Gastrocnemius medialis (tissue), 4 donors: ENCODE data around the gene TANGO2. TPM values are rescaled to one million over a fixed set of nuclear protein-coding genes. Genes with fewer than 3 reads are reported as not detected.

Experiments
- ATAC-seq, 2 donors: fragments of 150-250 bp; one replicate each; pipeline ENCODE4 v1.9.1; 2016
- DNase-seq, 2 donors: peaks; one replicate each; pipeline ENCODE4 v3.0.0-alpha.2; 2019
- H3K27ac ChIP-seq, 4 donors: fragments of 200-600 bp; sonication (generic); 1 replicate in 1 of 4; 2 replicates in 3 of 4; pipeline ENCODE4 v1.5.1; 2016 to 2018; ENCODE audit warnings: mild to moderate bottlenecking in 2 of 4, moderate library complexity in 1 of 4
- H3K27me3 ChIP-seq, 3 donors: fragments of 200-600 bp; sonication (generic) in 2 of 3; 1 replicate in 1 of 3; 2 replicates in 2 of 3; pipeline versions ENCODE4 v1.5.1 to v1.6.0; 2016 to 2019; ENCODE audit warnings: mild to moderate bottlenecking in 1 of 3, moderate library complexity in 1 of 3
- H3K36me3 ChIP-seq, 2 donors: fragments of 200-600 bp; sonication (generic) in 1 of 2; one replicate each; pipeline ENCODE4 v1.5.1; 2017 to 2018
- H3K4me1 ChIP-seq, 2 donors: fragments of 200-600 bp; sonication (generic) in 1 of 2; one replicate each; pipeline ENCODE4 v1.5.1; 2016 to 2017; ENCODE audit warnings: mild to moderate bottlenecking in 2 of 2
- H3K4me3 ChIP-seq, 4 donors: fragments of 200-600 bp; sonication (generic) in 3 of 4; 1 replicate in 1 of 4; 2 replicates in 3 of 4; pipeline ENCODE4 v1.5.1; 2016 to 2019; ENCODE audit warnings: mild to moderate bottlenecking in 2 of 4
- H3K9me3 ChIP-seq, 3 donors: fragments of 200-600 bp; sonication (generic) in 2 of 3; 1 replicate in 1 of 3; 2 replicates in 2 of 3; pipeline ENCODE4 v1.5.1; 2016 to 2019
- POLR2A ChIP-seq, 2 donors: fragments of 450-650 bp; IDR thresholded peaks; one replicate each; pipeline ENCODE4 v1.6.1; 2017; ENCODE audit warnings: antibody characterized with exemption in 2 of 2, mild to moderate bottlenecking in 2 of 2, moderate library complexity in 2 of 2
- in situ Hi-C, 4 donors: fragments of 200-750 bp; cut with MboI; loops; one replicate each; pipeline versions ENCODE4 v1.15.0 to v1.8.0; 2017; ENCODE audit warnings: low sequenced_read_pairs in 4 of 4
- intact Hi-C: fragments of 100-400 bp; cut with DNase I; formaldehyde crosslinking; loops from one replicate; pipeline ENCODE4 v1.15.1; 2023; ENCODE audit warnings: low total_unique reads
- total RNA-seq, 4 donors: library from RNA; depleted of rRNA; stranded (reverse); fragments of >200 nt; gene quantifications; one replicate each; pipeline versions ENCODE4 v1.1.0 to v1.2.3, GENCODE V29; 2016
- TF ChIP-seq, protein P1 (sequence below), 5 experiments: fragments of 450-650 bp in 3 of 5; fragments of 200-600 bp in 2 of 5; sonication (generic) in 2 of 5; IDR thresholded peaks in 4 of 5; conservative IDR thresholded peaks in 1 of 5; 1 replicate in 4 of 5; 2 replicates in 1 of 5; pipeline ENCODE4 v1.5.1; 2016 to 2019; ENCODE audit warnings: antibody characterized with exemption in 5 of 5, mild to moderate bottlenecking in 3 of 5, moderate library complexity in 3 of 5

TANGO2 gene
- total RNA-seq, 4 donors from 2014 or later: 43.0 to 115 (median 52.5) TPM

DNA sequence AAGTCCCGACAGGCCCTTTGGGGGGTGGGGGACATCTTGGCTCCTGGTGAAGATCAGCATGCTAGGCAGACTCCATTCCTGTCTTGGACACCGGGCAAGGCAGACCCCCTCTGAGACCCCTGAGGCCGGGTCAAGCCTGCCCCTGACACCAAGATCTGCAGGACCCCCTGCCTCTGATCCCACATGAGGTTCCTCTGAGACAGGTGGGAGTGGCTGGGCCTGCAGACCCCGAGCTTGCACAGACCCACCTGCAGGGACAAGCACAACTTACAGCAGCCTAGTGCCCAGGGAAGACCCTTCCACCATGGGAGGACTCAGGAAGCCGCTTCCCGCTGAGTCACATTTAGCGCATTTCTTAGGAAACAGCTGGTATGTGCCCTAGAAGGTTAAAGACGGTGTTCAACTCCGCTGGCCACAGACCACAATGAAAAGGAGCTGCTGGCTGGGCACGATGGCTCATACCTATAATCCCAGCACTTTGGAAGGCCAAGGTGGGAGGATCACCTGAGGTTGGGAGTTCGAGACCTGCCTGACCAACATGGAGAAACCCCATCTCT is 19.8 kb upstream of the TANGO2 start:
- Histone ChIP-seq H3K4me3 (no peak overlapping the region), H3K9me3 (no peaks in the 10 kb centered on the region), H3K27me3 (no peaks in the 10 kb centered on the region), H3K36me3 (no peaks in the 10 kb centered on the region), H3K4me1 (peaks cover 10 to 19% of the 10 kb centered on the region in 2 donors), H3K27ac (no peak overlapping the region)
- in situ Hi-C loops (no loop called here), intact Hi-C loops (no loop called here)
- TF ChIP-seq, protein P1, sequence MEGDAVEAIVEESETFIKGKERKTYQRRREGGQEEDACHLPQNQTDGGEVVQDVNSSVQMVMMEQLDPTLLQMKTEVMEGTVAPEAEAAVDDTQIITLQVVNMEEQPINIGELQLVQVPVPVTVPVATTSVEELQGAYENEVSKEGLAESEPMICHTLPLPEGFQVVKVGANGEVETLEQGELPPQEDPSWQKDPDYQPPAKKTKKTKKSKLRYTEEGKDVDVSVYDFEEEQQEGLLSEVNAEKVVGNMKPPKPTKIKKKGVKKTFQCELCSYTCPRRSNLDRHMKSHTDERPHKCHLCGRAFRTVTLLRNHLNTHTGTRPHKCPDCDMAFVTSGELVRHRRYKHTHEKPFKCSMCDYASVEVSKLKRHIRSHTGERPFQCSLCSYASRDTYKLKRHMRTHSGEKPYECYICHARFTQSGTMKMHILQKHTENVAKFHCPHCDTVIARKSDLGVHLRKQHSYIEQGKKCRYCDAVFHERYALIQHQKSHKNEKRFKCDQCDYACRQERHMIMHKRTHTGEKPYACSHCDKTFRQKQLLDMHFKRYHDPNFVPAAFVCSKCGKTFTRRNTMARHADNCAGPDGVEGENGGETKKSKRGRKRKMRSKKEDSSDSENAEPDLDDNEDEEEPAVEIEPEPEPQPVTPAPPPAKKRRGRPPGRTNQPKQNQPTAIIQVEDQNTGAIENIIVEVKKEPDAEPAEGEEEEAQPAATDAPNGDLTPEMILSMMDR (IDR thresholded peaks at IDR 0.05 in 4 of 5, conservative IDR thresholded peaks at IDR 0.05 in 1 of 5): no peak
- no peak for TF ChIP-seq POLR2A (IDR thresholded peaks at IDR 0.05)
- ATAC-seq: no peak
- no peak for DNase-seq

- H3K9me3 ChIP-seq: no peaks in the 10 kb centered on the region
- in situ Hi-C loops: no loop called here
- intact Hi-C loops: no loop called here
- no peak for ATAC-seq
- no peaks in the 10 kb centered on the region for H3K27me3 ChIP-seq
- no peaks in the 10 kb centered on the region for H3K36me3 ChIP-seq
- H3K4me3 ChIP-seq: no peak overlapping the region
- H3K4me1 ChIP-seq: peaks cover 10 to 19% of the 10 kb centered on the region in 2 donors
- H3K27ac ChIP-seq: no peak overlapping the region
- TF ChIP-seq POLR2A (IDR thresholded peaks at IDR 0.05): no peak
- TF ChIP-seq, protein P1 (IDR thresholded peaks at IDR 0.05 in 4 of 5, conservative IDR thresholded peaks at IDR 0.05 in 1 of 5): no peak
- DNase-seq: no peak
These were observed 18.8 kb upstream of the TANGO2 start for GRCh38 chr22:20002128-20002527.

GRCh38 chr22:20002636-20003035 is 18.3 kb upstream of the TANGO2 start:
- Histone ChIP-seq H3K4me3 (no peak overlapping the region), H3K36me3 (no peaks in the 10 kb centered on the region), H3K4me1 (peaks cover 10 to 19% of the 10 kb centered on the region in 2 donors), H3K27ac (no peak overlapping the region), H3K9me3 (no peaks in the 10 kb centered on the region), H3K27me3 (no peaks in the 10 kb centered on the region)
- intact Hi-C loops: no loop called here
- ATAC-seq (no peak), DNase-seq (no peak)
- TF ChIP-seq, protein P1 (IDR thresholded peaks at IDR 0.05 in 4 of 5, conservative IDR thresholded peaks at IDR 0.05 in 1 of 5): no peak
- no peak for TF ChIP-seq POLR2A (IDR thresholded peaks at IDR 0.05)
- in situ Hi-C loops: no loop called here

DNA sequence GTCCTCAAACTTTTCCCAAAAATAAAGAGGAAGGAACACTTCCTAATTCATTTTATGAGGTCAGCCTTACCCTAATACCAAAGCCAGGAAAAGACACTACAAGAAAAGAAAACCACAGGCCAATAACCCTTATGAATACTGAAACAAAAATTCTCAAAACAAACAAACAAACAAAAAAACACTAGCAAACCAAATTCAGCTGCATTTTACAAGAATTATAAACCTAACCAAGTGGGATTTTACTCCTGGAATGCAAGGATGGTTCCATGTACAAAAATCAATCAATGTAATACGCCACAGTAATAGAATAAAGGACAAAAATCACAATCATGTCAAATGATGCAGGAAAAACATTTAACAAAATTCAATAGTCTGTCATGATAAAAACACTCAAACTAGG is 17.6 kb upstream of the TANGO2 start:
- no peaks in the 10 kb centered on the region for H3K36me3 ChIP-seq
- no peak for ATAC-seq
- intact Hi-C loops: no loop called here
- H3K27me3 ChIP-seq: no peaks in the 10 kb centered on the region
- TF ChIP-seq, protein P1 (IDR thresholded peaks at IDR 0.05 in 4 of 5, conservative IDR thresholded peaks at IDR 0.05 in 1 of 5): no peak
- H3K9me3 ChIP-seq: no peaks in the 10 kb centered on the region
- DNase-seq: no peak
- H3K27ac ChIP-seq: no peak overlapping the region
- in situ Hi-C loops: no loop called here
- peaks cover 10 to 17% of the 10 kb centered on the region in 2 donors for H3K4me1 ChIP-seq
- no peak overlapping the region for H3K4me3 ChIP-seq

GRCh38 chr22:20004464-20004863 is 16.4 kb upstream of the TANGO2 start:
- in situ Hi-C loops: no loop called here
- Histone ChIP-seq H3K9me3 (no peaks in the 10 kb centered on the region), H3K27me3 (no peaks in the 10 kb centered on the region), H3K4me1 (peaks cover 0 to 6% of the 10 kb centered on the region in 2 donors), H3K4me3 (no peak overlapping the region), H3K36me3 (no peaks in the 10 kb centered on the region), H3K27ac (no peak overlapping the region)
- ATAC-seq (no peak), DNase-seq (no peak)
- intact Hi-C loops: no loop called here
- TF ChIP-seq POLR2A (IDR thresholded peaks at IDR 0.05): no peak
- TF ChIP-seq, protein P1 (IDR thresholded peaks at IDR 0.05 in 4 of 5, conservative IDR thresholded peaks at IDR 0.05 in 1 of 5): no peak
